Brain microvascular endothelial cell (primary cell): ENCODE data around the gene LAGE3.

Experiments used
- DNase-seq: peaks from one replicate; pipeline ENCODE4 v3.0.0-alpha.2; 2020
- H3K27ac ChIP-seq: fragments of 250-450 bp; sonication (Bioruptor Pico); 2 replicates; pipeline ENCODE4 v1.5.1; 2020; ENCODE audit warnings: mild to moderate bottlenecking, moderate library complexity
- H3K27me3 ChIP-seq: fragments of 250-450 bp; sonication (Bioruptor Pico); replicated peaks from 2 replicates; pipeline ENCODE4 v1.5.1; 2020; ENCODE audit warnings: mild to moderate bottlenecking
- H3K36me3 ChIP-seq: fragments of 250-450 bp; sonication (Bioruptor Pico); replicated peaks from 2 replicates; pipeline ENCODE4 v1.5.1; 2020; ENCODE audit warnings: mild to moderate bottlenecking
- H3K4me3 ChIP-seq: 2 replicates; pipeline ENCODE4 v1.5.1; 2011; ENCODE audit warnings: low read depth, mild to moderate bottlenecking, control low read depth, low read length, moderate library complexity
- in situ Hi-C: cut with HindIII; loops from 2 replicates; pipeline ENCODE4 v1.10.0; 2017; ENCODE audit warnings: low sequenced_read_pairs, low pct_ligation_motif_present
- TF ChIP-seq, protein P1 (sequence below): IDR thresholded peaks from 2 replicates; pipeline ENCODE4 v1.5.1; 2011; ENCODE audit warnings: low read depth, mild to moderate bottlenecking, moderate library complexity, low read length, control low read depth, inconsistent platforms; ENCODE audit errors: missing control alignments

The LAGE3 gene

DNA sequence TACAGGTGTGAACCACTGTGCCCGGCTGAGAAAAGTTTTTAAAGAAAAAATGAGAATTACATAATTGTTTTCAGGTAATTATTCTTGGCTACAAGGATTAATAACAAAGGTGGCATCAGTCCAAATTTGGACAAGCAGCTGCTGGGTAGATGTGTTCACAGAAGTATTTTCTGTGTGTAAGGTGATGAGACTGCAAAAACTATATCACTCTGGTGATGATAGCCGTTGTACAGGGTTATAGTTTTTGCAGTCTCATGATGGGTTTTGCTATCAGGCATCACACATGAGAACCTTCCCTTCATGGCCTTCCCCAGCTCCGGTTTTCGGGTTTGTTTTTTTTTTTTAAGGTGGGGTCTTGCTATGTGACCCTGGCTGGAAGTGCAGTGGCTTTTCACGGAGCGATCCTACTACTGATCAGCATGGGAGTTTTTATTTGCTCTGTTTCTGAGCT lies 16.4 kb upstream of the LAGE3 start:
- H3K36me3 ChIP-seq: no peaks in the 10 kb centered on the region
- H3K27ac ChIP-seq: no peak overlapping the region
- in situ Hi-C loops: no loop called here
- no peak for DNase-seq
- TF ChIP-seq, protein P1, sequence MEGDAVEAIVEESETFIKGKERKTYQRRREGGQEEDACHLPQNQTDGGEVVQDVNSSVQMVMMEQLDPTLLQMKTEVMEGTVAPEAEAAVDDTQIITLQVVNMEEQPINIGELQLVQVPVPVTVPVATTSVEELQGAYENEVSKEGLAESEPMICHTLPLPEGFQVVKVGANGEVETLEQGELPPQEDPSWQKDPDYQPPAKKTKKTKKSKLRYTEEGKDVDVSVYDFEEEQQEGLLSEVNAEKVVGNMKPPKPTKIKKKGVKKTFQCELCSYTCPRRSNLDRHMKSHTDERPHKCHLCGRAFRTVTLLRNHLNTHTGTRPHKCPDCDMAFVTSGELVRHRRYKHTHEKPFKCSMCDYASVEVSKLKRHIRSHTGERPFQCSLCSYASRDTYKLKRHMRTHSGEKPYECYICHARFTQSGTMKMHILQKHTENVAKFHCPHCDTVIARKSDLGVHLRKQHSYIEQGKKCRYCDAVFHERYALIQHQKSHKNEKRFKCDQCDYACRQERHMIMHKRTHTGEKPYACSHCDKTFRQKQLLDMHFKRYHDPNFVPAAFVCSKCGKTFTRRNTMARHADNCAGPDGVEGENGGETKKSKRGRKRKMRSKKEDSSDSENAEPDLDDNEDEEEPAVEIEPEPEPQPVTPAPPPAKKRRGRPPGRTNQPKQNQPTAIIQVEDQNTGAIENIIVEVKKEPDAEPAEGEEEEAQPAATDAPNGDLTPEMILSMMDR: no peak
- H3K4me3 ChIP-seq: no peak overlapping the region
- no peaks in the 10 kb centered on the region for H3K27me3 ChIP-seq

DNA sequence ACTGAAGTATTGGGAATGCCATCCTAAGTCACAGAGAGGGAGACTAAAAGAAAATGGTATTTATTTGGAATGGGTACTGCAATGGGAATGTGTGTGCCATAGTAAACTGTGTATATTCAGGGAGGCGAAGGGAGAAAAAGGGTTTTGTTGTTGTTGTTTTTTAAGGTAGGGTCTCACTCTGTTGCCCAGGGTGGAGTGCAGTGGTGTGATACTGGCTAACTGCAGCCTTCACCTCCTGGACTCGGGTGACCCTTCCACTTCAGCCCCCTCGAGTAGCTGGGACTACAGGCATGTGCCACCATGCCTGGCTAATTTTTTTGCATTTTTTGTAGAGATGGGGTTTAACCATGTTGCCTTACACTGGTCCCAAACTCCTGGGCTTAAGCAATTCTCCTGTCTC lies 15.6 kb upstream of the LAGE3 start:
- TF ChIP-seq, protein P1: no peak
- Histone ChIP-seq H3K27ac (no peak overlapping the region), H3K4me3 (no peak overlapping the region), H3K36me3 (no peaks in the 10 kb centered on the region), H3K27me3 (no peaks in the 10 kb centered on the region)
- in situ Hi-C loops: no loop called here
- DNase-seq: no peak

DNA sequence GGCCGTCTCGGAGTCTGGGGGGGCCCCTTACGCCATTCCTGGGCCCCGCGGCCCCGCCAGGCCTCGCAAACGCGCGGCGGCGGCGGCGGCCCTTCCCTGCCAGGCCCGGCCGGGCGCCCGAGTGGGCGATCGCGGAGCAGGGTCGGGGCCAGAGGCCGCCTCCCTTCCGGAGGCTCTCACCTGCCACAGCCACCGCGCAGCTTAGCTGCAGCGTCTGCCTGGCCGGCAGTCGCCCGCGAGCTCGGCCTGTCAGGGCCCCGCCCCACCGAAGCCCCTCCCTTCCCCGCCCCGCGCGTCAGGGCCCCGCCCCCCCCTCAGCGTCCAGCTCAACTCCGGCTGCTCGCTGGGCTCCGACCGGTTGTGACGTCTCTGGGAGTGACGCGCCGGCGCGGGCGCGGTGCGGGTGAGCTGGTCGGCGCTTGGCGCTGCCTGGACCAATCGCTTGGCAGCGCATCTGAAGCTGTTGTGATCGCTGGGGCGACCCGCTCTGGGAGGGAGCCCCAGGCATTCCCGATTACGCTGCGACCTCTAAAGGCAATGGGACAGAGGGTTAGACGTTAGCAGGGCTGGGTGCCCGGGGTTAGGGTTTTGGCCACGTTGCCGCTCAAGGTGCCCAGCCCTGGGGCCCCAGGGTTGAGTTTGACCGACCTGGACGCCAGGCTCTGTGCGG lies 11.5 kb upstream of the LAGE3 start, which contains the start of gene SLC10A3:
TSS of gene SLC10A3 (minus strand) at position 216 of the 670 bp plus-strand sequence. CDS start 1,689 bp downstream, outside the sequence.
- peak within 1 kb of the TSS; percentile 76 for H3K27ac ChIP-seq
- H3K4me3 ChIP-seq: peak within 1 kb of the TSS; percentile 65
- DNase-seq: peak; percentile 86
- no peaks in the 10 kb centered on the region for H3K36me3 ChIP-seq
- TF ChIP-seq, protein P1: no peak
- no peaks in the 10 kb centered on the region for H3K27me3 ChIP-seq
- in situ Hi-C loops: no loop called here

DNA sequence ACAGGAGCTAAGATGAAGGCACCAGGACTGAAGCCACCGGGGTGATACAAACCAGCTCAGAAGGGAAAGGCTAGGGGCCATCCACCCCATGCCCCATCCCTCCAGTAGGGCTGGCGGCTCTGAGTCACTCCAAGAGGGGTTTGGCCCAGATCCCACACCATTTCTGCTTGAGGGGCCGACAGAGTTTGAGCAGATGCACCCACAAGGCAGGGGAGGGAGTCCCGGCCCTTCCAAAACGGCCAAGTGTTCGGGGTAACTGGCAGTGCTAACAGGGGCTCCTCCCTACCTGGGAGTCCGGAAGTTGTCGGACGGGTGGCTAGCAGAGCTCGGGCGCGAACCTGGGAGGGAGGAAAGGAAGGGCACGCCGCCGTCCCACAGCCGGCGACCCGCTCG lies 10.9 kb upstream of the LAGE3 start:
- Histone ChIP-seq H3K36me3 (no peaks in the 10 kb centered on the region), H3K27ac (peak overlapping the region; percentile 52), H3K27me3 (no peaks in the 10 kb centered on the region), H3K4me3 (peak overlapping the region; percentile 58)
- in situ Hi-C loops: no loop called here
- no peak for DNase-seq
- TF ChIP-seq, protein P1: no peak

DNA sequence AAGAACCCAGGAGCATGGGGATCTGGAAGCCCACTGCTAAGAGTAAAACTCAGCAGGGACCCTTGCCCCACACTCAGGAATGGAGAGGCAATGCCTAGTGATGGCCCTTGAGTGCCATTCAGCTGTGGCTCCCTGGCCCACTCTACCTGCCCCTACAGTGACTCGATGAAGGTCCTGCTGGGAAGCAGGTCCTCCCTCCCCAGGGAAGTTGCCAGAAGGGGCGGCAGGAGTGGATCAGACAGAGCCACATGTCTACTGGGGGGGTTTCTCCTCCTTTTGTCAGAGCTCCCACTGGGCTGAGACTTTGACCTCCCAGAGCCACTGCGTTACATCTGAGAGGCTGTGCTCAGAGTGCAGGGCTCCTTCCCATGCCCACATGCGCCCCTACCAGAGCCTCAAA lies 10.1 kb upstream of the LAGE3 start:
- no peak overlapping the region for H3K27ac ChIP-seq
- H3K27me3 ChIP-seq: no peaks in the 10 kb centered on the region
- H3K36me3 ChIP-seq: no peaks in the 10 kb centered on the region
- no peak for DNase-seq
- H3K4me3 ChIP-seq: no peak overlapping the region
- in situ Hi-C loops: no loop called here
- TF ChIP-seq, protein P1: no peak
